A673 (cell line): ENCODE data around the gene NEU4. TPM values are rescaled to one million over a fixed set of nuclear protein-coding genes. Genes with fewer than 3 reads are reported as not detected.
"Not testable (repeated sequence)": the region's sequence is repeated elsewhere in the genome, so short reads cannot be mapped to it uniquely, and the experiment has no call there.

Source experiments
- BruUV-seq: library from RNA; stranded (reverse); fragments of 400-500 nt; replicated peaks from 2 replicates; lab custom pipeline; 2021; lab: Mats Ljungman, UMichigan
- CTCF ChIA-PET: fragments of 300-600 bp; sonication (Branson Sonifier 250); formaldehyde crosslinking; loops from one replicate; lab custom pipeline; 2022; ENCODE audit warnings: antibody characterized with exemption; lab: Charles Lee
- POLR2A ChIA-PET: fragments of 300-600 bp; sonication (Branson Sonifier 250); formaldehyde crosslinking; loops from one replicate; lab custom pipeline; 2022; ENCODE audit warnings: antibody characterized with exemption; ENCODE audit not compliant: low non-redundant PET; lab: Charles Lee
- DNase-seq: peaks from one replicate; pipeline ENCODE4 v3.0.0-alpha.2; 2015; ENCODE audit warnings: low spot score
- H3K27ac ChIP-seq: fragments of 200-600 bp; sonication (generic); 2 replicates; pipeline ENCODE4 v1.5.1; 2016; ENCODE audit warnings: mixed run types, low read depth, mild to moderate bottlenecking, mixed read lengths, antibody characterized with exemption, low read length; ENCODE audit not compliant: poor library complexity, severe bottlenecking
- H3K27me3 ChIP-seq: fragments of 200-600 bp; sonication (generic); replicated peaks from 2 replicates; pipeline ENCODE4 v1.6.1; 2017; ENCODE audit warnings: mixed run types, low read depth, mild to moderate bottlenecking, mixed read lengths, antibody characterized with exemption, low read length; ENCODE audit not compliant: insufficient read depth, poor library complexity
- H3K36me3 ChIP-seq: fragments of 200-600 bp; sonication (generic); 2 replicates; pipeline ENCODE4 v1.6.1; 2016; ENCODE audit warnings: mixed run types, mild to moderate bottlenecking, mixed read lengths, antibody characterized with exemption, low read length; ENCODE audit not compliant: insufficient read depth, poor library complexity, severe bottlenecking
- H3K4me1 ChIP-seq: fragments of 200-600 bp; sonication (generic); 2 replicates; pipeline ENCODE4 v1.6.1; 2017; ENCODE audit warnings: mixed run types, mild to moderate bottlenecking, mixed read lengths, antibody characterized with exemption, low read length; ENCODE audit not compliant: insufficient read depth, poor library complexity, severe bottlenecking
- H3K4me3 ChIP-seq: fragments of 200-600 bp; sonication (generic); 2 replicates; pipeline ENCODE4 v1.5.1; 2016; ENCODE audit warnings: low read depth, mixed run types, mild to moderate bottlenecking, mixed read lengths, low read length; ENCODE audit not compliant: poor library complexity, severe bottlenecking
- H3K9me3 ChIP-seq: fragments of 200-600 bp; sonication (generic); 2 replicates; pipeline ENCODE4 v1.6.1; 2016; ENCODE audit warnings: mixed run types, low read depth, mild to moderate bottlenecking, mixed read lengths, antibody characterized with exemption, low read length; ENCODE audit not compliant: poor library complexity, severe bottlenecking
- EZH2 ChIP-seq: fragments of 200-600 bp; sonication (generic); IDR thresholded peaks from 2 replicates; pipeline ENCODE4 v1.6.1; 2017; ENCODE audit warnings: borderline replicate concordance, low read depth, mild to moderate bottlenecking, mixed read lengths, antibody characterized with exemption, low read length; ENCODE audit not compliant: poor library complexity, severe bottlenecking
- intact Hi-C: fragments of 100-400 bp; cut with micrococcal nuclease; formaldehyde crosslinking; loops from one replicate; pipeline ENCODE4 v1.10.0; 2022; ENCODE audit not compliant: unreplicated experiment
- total RNA-seq: library from RNA; stranded (reverse); gene quantifications from 2 replicates; pipeline ENCODE4 v1.2.3, GENCODE V29; 2021
- TF ChIP-seq, protein P1 (sequence below): fragments of 300-800, 200-600 bp; sonication (generic); conservative IDR thresholded peaks from 2 replicates; pipeline ENCODE4 v1.5.1; 2017; ENCODE audit warnings: low read depth, mild to moderate bottlenecking, antibody characterized with exemption, low read length, moderate library complexity, mixed read lengths

NEU4 gene
- total RNA-seq, 1 experiment from 2014 or later: 48.4 TPM

GRCh38 chr2:241799522-241800197 lies 9.3 kb upstream of the NEU4 start:
- Histone ChIP-seq H3K36me3 (no peaks in the 10 kb centered on the region), H3K4me3 (no peak overlapping the region), H3K9me3 (no peaks in the 10 kb centered on the region), H3K4me1 (peaks cover 23% of the 10 kb centered on the region), H3K27me3 (no peaks in the 10 kb centered on the region), H3K27ac (no peak overlapping the region)
- BruUV-seq: no TSS peak
- POLR2A ChIA-PET: no interaction called here
- no peak for DNase-seq
- no peak for TF ChIP-seq EZH2
- TF ChIP-seq, protein P1, sequence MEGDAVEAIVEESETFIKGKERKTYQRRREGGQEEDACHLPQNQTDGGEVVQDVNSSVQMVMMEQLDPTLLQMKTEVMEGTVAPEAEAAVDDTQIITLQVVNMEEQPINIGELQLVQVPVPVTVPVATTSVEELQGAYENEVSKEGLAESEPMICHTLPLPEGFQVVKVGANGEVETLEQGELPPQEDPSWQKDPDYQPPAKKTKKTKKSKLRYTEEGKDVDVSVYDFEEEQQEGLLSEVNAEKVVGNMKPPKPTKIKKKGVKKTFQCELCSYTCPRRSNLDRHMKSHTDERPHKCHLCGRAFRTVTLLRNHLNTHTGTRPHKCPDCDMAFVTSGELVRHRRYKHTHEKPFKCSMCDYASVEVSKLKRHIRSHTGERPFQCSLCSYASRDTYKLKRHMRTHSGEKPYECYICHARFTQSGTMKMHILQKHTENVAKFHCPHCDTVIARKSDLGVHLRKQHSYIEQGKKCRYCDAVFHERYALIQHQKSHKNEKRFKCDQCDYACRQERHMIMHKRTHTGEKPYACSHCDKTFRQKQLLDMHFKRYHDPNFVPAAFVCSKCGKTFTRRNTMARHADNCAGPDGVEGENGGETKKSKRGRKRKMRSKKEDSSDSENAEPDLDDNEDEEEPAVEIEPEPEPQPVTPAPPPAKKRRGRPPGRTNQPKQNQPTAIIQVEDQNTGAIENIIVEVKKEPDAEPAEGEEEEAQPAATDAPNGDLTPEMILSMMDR: no peak
- intact Hi-C loops: no loop called here
- CTCF ChIA-PET: no interaction called here

GRCh38 chr2:241800198-241800903 lies 8.6 kb upstream of the NEU4 start:
- H3K27ac ChIP-seq, intact Hi-C loops, BruUV-seq, H3K36me3 ChIP-seq, H3K27me3 ChIP-seq, H3K9me3 ChIP-seq, POLR2A ChIA-PET, DNase-seq, H3K4me3 ChIP-seq, CTCF ChIA-PET: not testable (repeated sequence)
- H3K4me1 ChIP-seq: peaks cover 27% of the 10 kb centered on the region

- no TSS peak for BruUV-seq
- TF ChIP-seq, protein P1: no peak
- TF ChIP-seq EZH2: no peak
- no peak for DNase-seq
- ChIA-PET POLR2A (no interaction called here), CTCF (no interaction called here)
- no peaks in the 10 kb centered on the region for H3K27me3 ChIP-seq
- peak overlapping the region; percentile 37 for H3K27ac ChIP-seq
- peaks cover 27% of the 10 kb centered on the region for H3K4me1 ChIP-seq
- H3K4me3 ChIP-seq: no peak overlapping the region
- intact Hi-C loops: no loop called here
- no peaks in the 10 kb centered on the region for H3K9me3 ChIP-seq
- H3K36me3 ChIP-seq: no peaks in the 10 kb centered on the region
These were observed 7.2 kb upstream of the NEU4 start for GRCh38 chr2:241801611-241802420.
